Measurements from ENCODE around the gene LMF2.
"Not testable (repeated sequence)": the region's sequence is repeated elsewhere in the genome, so short reads cannot be mapped to it uniquely, and the experiment has no call there.

The LMF2 gene

GRCh38 chr22:50522806-50523438 lies 15.4 kb upstream of the LMF2 start:
- H3K36me3 ChIP-seq (ENCODE audit: control insufficient read depth, insufficient read depth, low read length) = peaks cover 31% of the 10 kb centered on the region
- no peak overlapping the region for H3K4me3 ChIP-seq (ENCODE audit: low read length)
- peaks cover 9% of the 10 kb centered on the region for H3K4me1 ChIP-seq (ENCODE audit: control insufficient read depth, insufficient read depth, low read length)
- no peaks in the 10 kb centered on the region for H3K9me3 ChIP-seq (ENCODE audit: control insufficient read depth, insufficient read depth, low read length)
- no peaks in the 10 kb centered on the region for H3K27me3 ChIP-seq (ENCODE audit: control insufficient read depth, insufficient read depth, low read length)
- H3K27ac ChIP-seq (ENCODE audit: low read length) = no peak overlapping the region
- no peak for DNase-seq (ENCODE audit: low read depth, low spot score)
- WGBS (ENCODE audit: insufficient coverage, insufficient read length) = no CpG with 5 or more reads among the region's 22 CpGs

- WGBS (ENCODE audit: insufficient coverage, insufficient read length) = no CpG with 5 or more reads among the region's 15 CpGs
- Histone ChIP-seq H3K9me3 (ENCODE audit: control insufficient read depth, insufficient read depth, low read length) (no peaks in the 10 kb centered on the region), H3K4me1 (ENCODE audit: control insufficient read depth, insufficient read depth, low read length) (peaks cover 9% of the 10 kb centered on the region), H3K27me3 (ENCODE audit: control insufficient read depth, insufficient read depth, low read length) (no peaks in the 10 kb centered on the region), H3K27ac (ENCODE audit: low read length) (no peak overlapping the region), H3K4me3 (ENCODE audit: low read length) (no peak overlapping the region), H3K36me3 (ENCODE audit: control insufficient read depth, insufficient read depth, low read length) (peaks cover 31% of the 10 kb centered on the region)
- no peak for DNase-seq (ENCODE audit: low read depth, low spot score)
Observed at GRCh38 chr22:50522208-50522805, 14.8 kb upstream of the LMF2 start.

GRCh38 chr22:50521710-50522109 lies 14.2 kb upstream of the LMF2 start:
- no peak overlapping the region for H3K4me3 ChIP-seq (ENCODE audit: low read length)
- H3K27ac ChIP-seq (ENCODE audit: low read length) = no peak overlapping the region
- peaks cover 5% of the 10 kb centered on the region for H3K4me1 ChIP-seq (ENCODE audit: control insufficient read depth, insufficient read depth, low read length)
- DNase-seq (ENCODE audit: low read depth, low spot score) = no peak
- no CpG with 5 or more reads among the region's 10 CpGs for WGBS (ENCODE audit: insufficient coverage, insufficient read length)
- H3K9me3 ChIP-seq (ENCODE audit: control insufficient read depth, insufficient read depth, low read length) = no peaks in the 10 kb centered on the region
- peaks cover 33% of the 10 kb centered on the region for H3K36me3 ChIP-seq (ENCODE audit: control insufficient read depth, insufficient read depth, low read length)
- H3K27me3 ChIP-seq (ENCODE audit: control insufficient read depth, insufficient read depth, low read length) = no peaks in the 10 kb centered on the region

- no peak for DNase-seq (ENCODE audit: low read depth, low spot score)
- no CpG with 5 or more reads among the region's 13 CpGs for WGBS (ENCODE audit: insufficient coverage, insufficient read length)
- peaks cover 1% of the 10 kb centered on the region; the same call in 1 of the 2 replicates for H3K4me1 ChIP-seq (ENCODE audit: control insufficient read depth, insufficient read depth, low read length)
- H3K36me3 ChIP-seq (ENCODE audit: control insufficient read depth, insufficient read depth, low read length) = peaks cover 34% of the 10 kb centered on the region
- H3K9me3 ChIP-seq (ENCODE audit: control insufficient read depth, insufficient read depth, low read length) = no peaks in the 10 kb centered on the region
- no peaks in the 10 kb centered on the region for H3K27me3 ChIP-seq (ENCODE audit: control insufficient read depth, insufficient read depth, low read length)
- no peak overlapping the region for H3K4me3 ChIP-seq (ENCODE audit: low read length)
- H3K27ac ChIP-seq (ENCODE audit: low read length) = no peak overlapping the region
Observed at GRCh38 chr22:50520826-50521453, 13.4 kb upstream of the LMF2 start.

- WGBS (ENCODE audit: insufficient coverage, insufficient read length) = no CpG with 5 or more reads among the region's 8 CpGs
Observed at GRCh38 chr22:50520184-50520583, 12.7 kb upstream of the LMF2 start.

GRCh38 chr22:50519151-50519550 lies 11.6 kb upstream of the LMF2 start:
- Histone ChIP-seq H3K36me3 (ENCODE audit: control insufficient read depth, insufficient read depth, low read length) (peaks cover 34% of the 10 kb centered on the region), H3K4me1 (ENCODE audit: control insufficient read depth, insufficient read depth, low read length) (no peaks in the 10 kb centered on the region; the same call in 1 of the 2 replicates), H3K4me3 (ENCODE audit: low read length) (no peak overlapping the region), H3K27ac (ENCODE audit: low read length) (no peak overlapping the region), H3K9me3 (ENCODE audit: control insufficient read depth, insufficient read depth, low read length) (no peaks in the 10 kb centered on the region), H3K27me3 (ENCODE audit: control insufficient read depth, insufficient read depth, low read length) (no peaks in the 10 kb centered on the region)
- no CpG with 5 or more reads among the region's 8 CpGs for WGBS (ENCODE audit: insufficient coverage, insufficient read length)
- DNase-seq (ENCODE audit: low read depth, low spot score) = no peak

More at GRCh38 chr22:50520184-50520583, 12.7 kb upstream of the LMF2 start:
- not testable (repeated sequence) for H3K4me3 ChIP-seq (ENCODE audit: low read length); H3K4me1 ChIP-seq (ENCODE audit: control insufficient read depth, insufficient read depth, low read length); H3K9me3 ChIP-seq (ENCODE audit: control insufficient read depth, insufficient read depth, low read length); H3K27me3 ChIP-seq (ENCODE audit: control insufficient read depth, insufficient read depth, low read length); DNase-seq (ENCODE audit: low read depth, low spot score); H3K27ac ChIP-seq (ENCODE audit: low read length)
- peaks cover 34% of the 10 kb centered on the region for H3K36me3 ChIP-seq (ENCODE audit: control insufficient read depth, insufficient read depth, low read length)

GRCh38 chr22:50518606-50519005 lies 11.1 kb upstream of the LMF2 start:
- no peak overlapping the region for H3K27ac ChIP-seq (ENCODE audit: low read length)
- no CpG with 5 or more reads among the region's 7 CpGs for WGBS (ENCODE audit: insufficient coverage, insufficient read length)
- H3K4me1 ChIP-seq (ENCODE audit: control insufficient read depth, insufficient read depth, low read length) = no peaks in the 10 kb centered on the region
- H3K27me3 ChIP-seq (ENCODE audit: control insufficient read depth, insufficient read depth, low read length) = no peaks in the 10 kb centered on the region
- no peaks in the 10 kb centered on the region for H3K9me3 ChIP-seq (ENCODE audit: control insufficient read depth, insufficient read depth, low read length)
- peaks cover 34% of the 10 kb centered on the region for H3K36me3 ChIP-seq (ENCODE audit: control insufficient read depth, insufficient read depth, low read length)
- H3K4me3 ChIP-seq (ENCODE audit: low read length) = no peak overlapping the region
- DNase-seq (ENCODE audit: low read depth, low spot score) = no peak

- WGBS (ENCODE audit: insufficient coverage, insufficient read length) = no CpG with 5 or more reads among the region's 20 CpGs
- Histone ChIP-seq H3K4me1 (ENCODE audit: control insufficient read depth, insufficient read depth, low read length) (no peaks in the 10 kb centered on the region), H3K27me3 (ENCODE audit: control insufficient read depth, insufficient read depth, low read length) (no peaks in the 10 kb centered on the region), H3K4me3 (ENCODE audit: low read length) (no peak overlapping the region), H3K36me3 (ENCODE audit: control insufficient read depth, insufficient read depth, low read length) (peaks cover 26% of the 10 kb centered on the region), H3K9me3 (ENCODE audit: control insufficient read depth, insufficient read depth, low read length) (no peaks in the 10 kb centered on the region), H3K27ac (ENCODE audit: low read length) (no peak overlapping the region)
- DNase-seq (ENCODE audit: low read depth, low spot score) = no peak
Observed at GRCh38 chr22:50517495-50518260, 10.2 kb upstream of the LMF2 start.

- Histone ChIP-seq H3K9me3 (ENCODE audit: control insufficient read depth, insufficient read depth, low read length) (no peaks in the 10 kb centered on the region), H3K4me1 (ENCODE audit: control insufficient read depth, insufficient read depth, low read length) (no peaks in the 10 kb centered on the region), H3K27me3 (ENCODE audit: control insufficient read depth, insufficient read depth, low read length) (no peaks in the 10 kb centered on the region), H3K36me3 (ENCODE audit: control insufficient read depth, insufficient read depth, low read length) (peaks cover 19% of the 10 kb centered on the region), H3K4me3 (ENCODE audit: low read length) (no peak overlapping the region), H3K27ac (ENCODE audit: low read length) (no peak overlapping the region)
- no CpG with 5 or more reads among the region's 16 CpGs for WGBS (ENCODE audit: insufficient coverage, insufficient read length)
- no peak for DNase-seq (ENCODE audit: low read depth, low spot score)
Observed at GRCh38 chr22:50516891-50517290, 9.4 kb upstream of the LMF2 start.

- Histone ChIP-seq H3K9me3 (ENCODE audit: control insufficient read depth, insufficient read depth, low read length) (no peaks in the 10 kb centered on the region), H3K27ac (ENCODE audit: low read length) (no peak overlapping the region), H3K4me3 (ENCODE audit: low read length) (no peak overlapping the region), H3K27me3 (ENCODE audit: control insufficient read depth, insufficient read depth, low read length) (no peaks in the 10 kb centered on the region), H3K36me3 (ENCODE audit: control insufficient read depth, insufficient read depth, low read length) (peaks cover 15% of the 10 kb centered on the region), H3K4me1 (ENCODE audit: control insufficient read depth, insufficient read depth, low read length) (no peaks in the 10 kb centered on the region)
- no CpG with 5 or more reads among the region's 8 CpGs for WGBS (ENCODE audit: insufficient coverage, insufficient read length)
- DNase-seq (ENCODE audit: low read depth, low spot score) = no peak
Observed at GRCh38 chr22:50516068-50516467, 8.6 kb upstream of the LMF2 start.

All from iPS DF 6.9 (cell line).